ENCODE results near the gene LRCH3.

The LRCH3 gene

GRCh38 chr3:197829397-197830045 lies 38.5 kb downstream of the LRCH3 start:
- DNase-seq (ENCODE audit: low read depth in 1 of 2, low spot score in 1 of 2), result no peak
- H3K27ac ChIP-seq (replicated peaks), result no peak overlapping the region
- H3K27me3 ChIP-seq (ENCODE audit: insufficient read depth, poor library complexity, severe bottlenecking), result no peaks in the 10 kb centered on the region
- TF ChIP-seq GABPA (IDR thresholded peaks at IDR 0.05; ENCODE audit: low read depth) (no peak), REST (IDR thresholded peaks at IDR 0.05; ENCODE audit: insufficient replicate concordance, low read depth) (no peak), SPI1 (IDR thresholded peaks at IDR 0.05; ENCODE audit: borderline replicate concordance, low read depth) (no peak), CTCF (IDR thresholded peaks at IDR 0.05; ENCODE audit: insufficient read depth, low read length) (no peak), POLR2AphosphoS5 (IDR thresholded peaks at IDR 0.05; ENCODE audit: low read depth) (no peak)
- H3K4me3 ChIP-seq (replicated peaks; ENCODE audit: insufficient read depth, low read length), result no peak overlapping the region

- H3K4me3 ChIP-seq (replicated peaks; ENCODE audit: insufficient read depth, low read length), result no peak overlapping the region
- no peak for DNase-seq (ENCODE audit: low read depth in 1 of 2, low spot score in 1 of 2)
- no peak overlapping the region for H3K27ac ChIP-seq (replicated peaks)
- no peak for TF ChIP-seq SPI1 (IDR thresholded peaks at IDR 0.05; ENCODE audit: borderline replicate concordance, low read depth)
- TF ChIP-seq REST (IDR thresholded peaks at IDR 0.05; ENCODE audit: insufficient replicate concordance, low read depth), result no peak
- H3K27me3 ChIP-seq (ENCODE audit: insufficient read depth, poor library complexity, severe bottlenecking), result no peaks in the 10 kb centered on the region
Measured at GRCh38 chr3:197830308-197830966, 39.4 kb downstream of the LRCH3 start.

GRCh38 chr3:197830967-197831313 lies 39.9 kb downstream of the LRCH3 start:
- H3K27me3 ChIP-seq (ENCODE audit: insufficient read depth, poor library complexity, severe bottlenecking), result no peaks in the 10 kb centered on the region
- no peak overlapping the region for H3K27ac ChIP-seq (replicated peaks)
- no peak for TF ChIP-seq POLR2AphosphoS5 (IDR thresholded peaks at IDR 0.05; ENCODE audit: low read depth)
- DNase-seq (ENCODE audit: low read depth in 1 of 2, low spot score in 1 of 2), result no peak
- no peak overlapping the region for H3K4me3 ChIP-seq (replicated peaks; ENCODE audit: insufficient read depth, low read length)

GRCh38 chr3:197833930-197834715 lies 43.1 kb downstream of the LRCH3 start:
- no peak for TF ChIP-seq SPI1 (IDR thresholded peaks at IDR 0.05; ENCODE audit: borderline replicate concordance, low read depth)
- TF ChIP-seq GABPA (IDR thresholded peaks at IDR 0.05; ENCODE audit: low read depth), result no peak
- no peak for TF ChIP-seq POLR2AphosphoS5 (IDR thresholded peaks at IDR 0.05; ENCODE audit: low read depth)
- no peak for TF ChIP-seq CTCF (IDR thresholded peaks at IDR 0.05; ENCODE audit: insufficient read depth, low read length)
- TF ChIP-seq REST (IDR thresholded peaks at IDR 0.05; ENCODE audit: insufficient replicate concordance, low read depth), result no peak
- no peak overlapping the region for H3K4me3 ChIP-seq (replicated peaks; ENCODE audit: insufficient read depth, low read length)

More at GRCh38 chr3:197833930-197834715, 43.1 kb downstream of the LRCH3 start:
- H3K27ac ChIP-seq (replicated peaks), result no peak overlapping the region
- no peak for DNase-seq (ENCODE audit: low read depth in 1 of 2, low spot score in 1 of 2)
- H3K27me3 ChIP-seq (ENCODE audit: insufficient read depth, poor library complexity, severe bottlenecking), result no peaks in the 10 kb centered on the region

Measured in HL-60 (cell line).